ENCODE results near the gene SUPT7L.
A peak's percentile ranks its signal among the peaks of the same experiment; 100 is the strongest.

DNA sequence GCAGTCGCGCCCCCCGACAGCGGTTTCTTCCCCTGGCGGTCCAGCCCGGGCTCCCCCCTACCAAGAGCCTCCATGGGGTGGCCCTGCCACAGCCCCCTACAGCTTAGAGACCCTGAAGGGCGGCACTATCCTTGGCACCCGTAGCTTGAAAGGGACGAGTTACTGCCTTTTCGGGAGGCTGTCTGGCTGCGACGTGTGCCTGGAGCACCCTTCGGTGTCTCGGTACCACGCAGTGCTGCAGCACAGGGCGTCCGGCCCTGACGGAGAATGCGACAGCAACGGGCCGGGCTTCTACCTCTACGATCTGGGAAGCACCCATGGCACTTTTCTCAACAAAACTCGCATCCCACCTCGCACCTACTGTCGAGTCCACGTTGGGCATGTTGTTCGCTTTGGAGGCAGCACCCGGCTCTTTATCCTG, 750 bp upstream of the SUPT7L start:
- TF ChIP-seq, protein P1, sequence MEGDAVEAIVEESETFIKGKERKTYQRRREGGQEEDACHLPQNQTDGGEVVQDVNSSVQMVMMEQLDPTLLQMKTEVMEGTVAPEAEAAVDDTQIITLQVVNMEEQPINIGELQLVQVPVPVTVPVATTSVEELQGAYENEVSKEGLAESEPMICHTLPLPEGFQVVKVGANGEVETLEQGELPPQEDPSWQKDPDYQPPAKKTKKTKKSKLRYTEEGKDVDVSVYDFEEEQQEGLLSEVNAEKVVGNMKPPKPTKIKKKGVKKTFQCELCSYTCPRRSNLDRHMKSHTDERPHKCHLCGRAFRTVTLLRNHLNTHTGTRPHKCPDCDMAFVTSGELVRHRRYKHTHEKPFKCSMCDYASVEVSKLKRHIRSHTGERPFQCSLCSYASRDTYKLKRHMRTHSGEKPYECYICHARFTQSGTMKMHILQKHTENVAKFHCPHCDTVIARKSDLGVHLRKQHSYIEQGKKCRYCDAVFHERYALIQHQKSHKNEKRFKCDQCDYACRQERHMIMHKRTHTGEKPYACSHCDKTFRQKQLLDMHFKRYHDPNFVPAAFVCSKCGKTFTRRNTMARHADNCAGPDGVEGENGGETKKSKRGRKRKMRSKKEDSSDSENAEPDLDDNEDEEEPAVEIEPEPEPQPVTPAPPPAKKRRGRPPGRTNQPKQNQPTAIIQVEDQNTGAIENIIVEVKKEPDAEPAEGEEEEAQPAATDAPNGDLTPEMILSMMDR (optimal IDR thresholded peaks at IDR 0.05 in 1 of 3, IDR thresholded peaks at IDR 0.05 in 1 of 3, conservative IDR thresholded peaks at IDR 0.05 in 1 of 3; ENCODE audit: extremely low read depth in 1 of 3, insufficient read depth in 2 of 3, low read length in 3 of 3): peak in 1 of 3 experiments; percentile 5
- TF ChIP-seq EZH2 (IDR thresholded peaks at IDR 0.05; ENCODE audit: low read length): no peak

Measured in keratinocyte (primary cell).